ENCODE results near the gene LCE3B. TPM values are rescaled to one million over a fixed set of nuclear protein-coding genes. Genes with fewer than 3 reads are reported as not detected.
A peak's percentile ranks its signal among the peaks of the same experiment; 100 is the strongest.

The LCE3B gene
- total RNA-seq, 2 experiments from 2014 or later, result not detected

DNA sequence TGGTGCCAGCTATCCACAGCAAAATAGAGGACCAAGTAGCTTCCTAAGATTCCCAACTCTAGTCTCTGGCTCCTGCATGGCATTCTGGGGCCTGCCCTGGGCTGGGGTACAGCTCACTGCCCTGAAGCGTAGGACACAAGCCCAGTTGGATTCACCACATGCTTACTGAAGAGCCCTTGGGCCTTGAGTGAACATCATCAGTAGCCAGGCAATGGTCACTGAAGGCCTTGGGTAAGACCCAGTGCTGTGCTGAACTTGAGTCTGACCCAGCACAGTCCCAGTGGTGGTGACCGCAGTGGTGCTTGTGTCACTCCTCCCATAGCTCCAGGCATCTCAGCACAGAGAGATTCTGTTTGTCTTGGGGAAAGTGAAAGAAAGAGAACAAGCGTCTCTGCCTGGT, 17.0 kb downstream of the LCE3B start:
- peaks cover 28% of the 10 kb centered on the region for H3K27me3 Mint-ChIP-seq
- no peak for DNase-seq
- H3K27ac Mint-ChIP-seq, result no peak overlapping the region
- H3K9me3 Mint-ChIP-seq, result peaks cover 5% of the 10 kb centered on the region
- H3K4me3 Mint-ChIP-seq, result no peak overlapping the region
- H3K4me1 Mint-ChIP-seq, result no peaks in the 10 kb centered on the region
- no peaks in the 10 kb centered on the region for H3K36me3 Mint-ChIP-seq

- H3K4me3 Mint-ChIP-seq, result no peak overlapping the region
- no peak for DNase-seq
- H3K9me3 Mint-ChIP-seq, result peaks cover 1% of the 10 kb centered on the region
- no peak overlapping the region for H3K27ac Mint-ChIP-seq
- no peaks in the 10 kb centered on the region for H3K4me1 Mint-ChIP-seq
- no peaks in the 10 kb centered on the region for H3K36me3 Mint-ChIP-seq
- H3K27me3 Mint-ChIP-seq, result peaks cover 4% of the 10 kb centered on the region
These were observed 26.7 kb downstream of the LCE3B start for GRCh38 chr1:152640351-152640750.

GRCh38 chr1:152643945-152644344, 30.3 kb downstream of the LCE3B start:
- no peak overlapping the region for H3K27ac Mint-ChIP-seq
- H3K9me3 Mint-ChIP-seq, result peaks cover 1% of the 10 kb centered on the region

DNA sequence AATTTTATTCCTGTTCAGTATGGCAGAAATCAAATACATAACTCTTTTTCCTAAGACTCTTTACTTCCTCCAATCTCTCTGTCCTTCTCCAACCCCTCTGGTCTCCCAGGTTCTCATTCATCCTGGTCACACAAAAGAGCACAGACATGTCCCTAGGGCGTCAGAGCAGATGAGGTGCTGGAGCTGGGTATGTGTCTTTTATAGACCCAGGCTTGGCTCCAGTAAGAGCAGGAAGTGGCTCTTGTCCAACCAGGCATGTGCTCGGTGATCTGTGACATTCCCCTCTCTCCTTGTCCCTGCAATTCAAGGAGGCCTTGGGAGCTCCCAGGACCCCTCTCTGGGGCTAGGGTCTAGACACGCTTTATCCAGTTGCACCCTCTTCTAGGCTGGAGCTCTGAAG, 31.5 kb downstream of the LCE3B start:
- Mint-ChIP-seq H3K4me3 (no peak overlapping the region), H3K27ac (no peak overlapping the region), H3K9me3 (no peaks in the 10 kb centered on the region), H3K27me3 (peaks cover 14% of the 10 kb centered on the region), H3K36me3 (no peaks in the 10 kb centered on the region), H3K4me1 (no peaks in the 10 kb centered on the region)
- no peak for DNase-seq

More at GRCh38 chr1:152643945-152644344, 30.3 kb downstream of the LCE3B start:
- no peaks in the 10 kb centered on the region for H3K36me3 Mint-ChIP-seq
- H3K4me3 Mint-ChIP-seq, result no peak overlapping the region
- DNase-seq, result no peak
- peaks cover 14% of the 10 kb centered on the region for H3K27me3 Mint-ChIP-seq
- no peaks in the 10 kb centered on the region for H3K4me1 Mint-ChIP-seq

DNA sequence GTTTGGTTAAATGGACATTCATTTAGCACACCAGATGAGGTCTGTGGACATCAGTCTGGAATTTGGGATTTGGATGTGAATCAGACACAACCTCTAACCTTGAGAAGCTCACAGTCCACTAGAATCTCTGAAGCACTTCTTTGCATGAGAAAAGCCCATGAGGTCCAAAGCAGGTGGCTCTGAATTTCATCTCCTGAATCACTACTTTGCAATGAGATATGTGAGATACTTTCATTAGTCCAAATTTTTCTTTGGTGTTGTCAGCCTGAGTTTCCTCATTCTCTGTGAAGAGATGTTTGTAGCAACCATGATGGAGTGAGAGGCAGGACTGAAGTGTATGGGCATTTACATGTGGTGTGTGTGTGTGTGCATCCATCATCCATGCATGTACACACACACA, 33.0 kb downstream of the LCE3B start:
- Mint-ChIP-seq H3K4me3 (no peak overlapping the region), H3K27me3 (peaks cover 14% of the 10 kb centered on the region), H3K4me1 (no peaks in the 10 kb centered on the region), H3K27ac (no peak overlapping the region), H3K9me3 (no peaks in the 10 kb centered on the region), H3K36me3 (no peaks in the 10 kb centered on the region)
- DNase-seq, result no peak

GRCh38 chr1:152654110-152654509, 40.5 kb downstream of the LCE3B start:
- H3K27me3 Mint-ChIP-seq, result peaks cover 5% of the 10 kb centered on the region
- H3K4me1 Mint-ChIP-seq, result peaks cover 2% of the 10 kb centered on the region
- H3K27ac Mint-ChIP-seq, result no peak overlapping the region
- no peak overlapping the region for H3K4me3 Mint-ChIP-seq
- H3K36me3 Mint-ChIP-seq, result no peaks in the 10 kb centered on the region
- DNase-seq, result peak; percentile 41
- H3K9me3 Mint-ChIP-seq, result no peaks in the 10 kb centered on the region

DNA sequence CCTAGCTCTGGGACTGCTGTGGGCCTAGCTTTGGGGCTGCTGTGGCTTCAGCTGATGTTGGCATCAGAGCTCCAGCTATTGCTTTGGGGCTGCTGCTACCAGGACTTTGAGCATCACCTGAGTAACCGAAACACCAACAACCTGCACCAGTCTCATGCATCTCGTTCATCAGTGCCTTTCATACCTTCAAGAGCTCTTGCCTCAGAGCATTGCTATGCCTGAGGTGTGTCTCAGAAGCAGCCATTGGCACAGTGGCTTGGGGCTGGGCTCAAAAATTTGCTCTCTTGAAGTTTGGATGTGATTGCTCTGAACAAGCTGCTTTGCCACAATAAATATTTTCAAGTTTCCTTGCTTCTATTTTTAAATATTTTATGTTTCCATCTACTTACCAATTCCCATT, 42.8 kb downstream of the LCE3B start:
- no peaks in the 10 kb centered on the region for H3K9me3 Mint-ChIP-seq

GRCh38 chr1:152657677-152658076, 44.1 kb downstream of the LCE3B start:
- no peaks in the 10 kb centered on the region for H3K9me3 Mint-ChIP-seq

More for the DNA sequence above, 42.8 kb downstream of the LCE3B start:
- no peaks in the 10 kb centered on the region for H3K36me3 Mint-ChIP-seq
- peaks cover 2% of the 10 kb centered on the region for H3K4me1 Mint-ChIP-seq
- peaks cover 5% of the 10 kb centered on the region for H3K27me3 Mint-ChIP-seq
- H3K4me3 Mint-ChIP-seq, result no peak overlapping the region
- H3K27ac Mint-ChIP-seq, result no peak overlapping the region
- no peak for DNase-seq

DNA sequence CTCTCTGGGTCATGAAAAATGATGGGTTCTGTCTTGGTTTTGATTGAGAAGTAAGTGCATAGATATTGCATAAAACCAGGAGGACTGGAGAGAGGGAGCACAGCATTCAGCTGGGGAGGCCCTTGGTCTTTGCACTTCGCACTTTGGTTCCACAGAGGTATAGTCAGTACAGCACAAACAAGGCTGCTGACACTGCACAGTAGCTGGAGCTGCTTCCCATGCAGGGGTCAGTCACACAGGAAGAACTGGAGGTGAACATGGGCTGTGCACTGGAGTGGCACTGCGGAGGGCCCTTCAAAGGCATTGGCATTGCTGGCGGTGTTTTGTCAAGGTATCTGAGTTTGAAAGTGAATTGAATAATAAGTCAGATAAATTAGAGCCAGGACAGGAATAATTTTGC, 45.0 kb downstream of the LCE3B start:
- Mint-ChIP-seq H3K27me3 (peaks cover 4% of the 10 kb centered on the region), H3K9me3 (no peaks in the 10 kb centered on the region), H3K4me3 (no peak overlapping the region), H3K27ac (no peak overlapping the region), H3K36me3 (no peaks in the 10 kb centered on the region), H3K4me1 (peaks cover 2% of the 10 kb centered on the region)
- DNase-seq, result no peak

More at GRCh38 chr1:152657677-152658076, 44.1 kb downstream of the LCE3B start:
- H3K4me3 Mint-ChIP-seq, result no peak overlapping the region
- H3K36me3 Mint-ChIP-seq, result no peaks in the 10 kb centered on the region
- DNase-seq, result no peak
- no peak overlapping the region for H3K27ac Mint-ChIP-seq
- peaks cover 2% of the 10 kb centered on the region for H3K4me1 Mint-ChIP-seq
- peaks cover 5% of the 10 kb centered on the region for H3K27me3 Mint-ChIP-seq

GRCh38 chr1:152663098-152663497, 49.5 kb downstream of the LCE3B start, which contains the start of gene LCE2D:
TSS of gene LCE2D (plus strand) at chr1:152663380. CDS start at chr1:152664106, 726 bp downstream.
- Mint-ChIP-seq H3K4me1 (no peaks in the 10 kb centered on the region), H3K27ac (no peak within 1 kb of the TSS), H3K27me3 (peaks cover 11% of the 10 kb centered on the region), H3K4me3 (no peak within 1 kb of the TSS), H3K9me3 (no peaks in the 10 kb centered on the region), H3K36me3 (no peaks in the 10 kb centered on the region)
- no peak for DNase-seq

Other genes with a start within 250 kb of the LCE3B start
- not detected for gene CRNN, start 199.5 kb upstream of the LCE3B start, total RNA-seq
- not detected for gene LCE5A, start 103.0 kb upstream of the LCE3B start, total RNA-seq
- gene CRCT1, start 99.3 kb upstream of the LCE3B start, total RNA-seq, result not detected
- not detected for gene LCE3E, start 47.0 kb upstream of the LCE3B start, total RNA-seq
- gene LCE3D, start 33.3 kb upstream of the LCE3B start, total RNA-seq, result not detected
- not detected for gene LCE3C, start 13.6 kb upstream of the LCE3B start, total RNA-seq
- not detected for gene LCE3A, start 9.3 kb downstream of the LCE3B start, total RNA-seq
- not detected for gene LCE2D, start 49.6 kb downstream of the LCE3B start, total RNA-seq
- not detected for gene LCE2C, start 61.5 kb downstream of the LCE3B start, total RNA-seq
- not detected for gene LCE2B, start 72.3 kb downstream of the LCE3B start, total RNA-seq
- gene LCE2A, start 84.5 kb downstream of the LCE3B start, total RNA-seq, result not detected
- not detected for gene LCE4A, start 94.3 kb downstream of the LCE3B start, total RNA-seq
- not detected for gene KPRP, start 144.2 kb downstream of the LCE3B start, total RNA-seq
- gene LCE1F, start 161.3 kb downstream of the LCE3B start, total RNA-seq, result not detected
- gene LCE1E, start 172.4 kb downstream of the LCE3B start, total RNA-seq, result not detected
- gene LCE1D, start 182.9 kb downstream of the LCE3B start, total RNA-seq, result not detected
- gene LCE1C, start 192.8 kb downstream of the LCE3B start, total RNA-seq, result not detected
- not detected for gene LCE1B, start 198.2 kb downstream of the LCE3B start, total RNA-seq
- not detected for gene LCE1A, start 213.7 kb downstream of the LCE3B start, total RNA-seq
- gene LCE6A, start 229.0 kb downstream of the LCE3B start, total RNA-seq, result not detected
- gene LCE7A, start 246.2 kb downstream of the LCE3B start, total RNA-seq, result not detected